Eye (tissue), 1 donor: Measurements from ENCODE around the gene AMMECR1.
"Not testable (repeated sequence)": the region's sequence is repeated elsewhere in the genome, so short reads cannot be mapped to it uniquely, and the experiment has no call there.

Source experiments
- DNase-seq: peaks from one replicate; pipeline ENCODE4 v3.0.0-alpha.2; 2015

The AMMECR1 gene

GRCh38 chrX:110317820-110318663 lies at the start of gene AMMECR1:
Gene AMMECR1 (minus strand): TSS chrX:110318085. CDS start chrX:110318071, 14 bp downstream.
- peak; percentile 89 for DNase-seq

DNA sequence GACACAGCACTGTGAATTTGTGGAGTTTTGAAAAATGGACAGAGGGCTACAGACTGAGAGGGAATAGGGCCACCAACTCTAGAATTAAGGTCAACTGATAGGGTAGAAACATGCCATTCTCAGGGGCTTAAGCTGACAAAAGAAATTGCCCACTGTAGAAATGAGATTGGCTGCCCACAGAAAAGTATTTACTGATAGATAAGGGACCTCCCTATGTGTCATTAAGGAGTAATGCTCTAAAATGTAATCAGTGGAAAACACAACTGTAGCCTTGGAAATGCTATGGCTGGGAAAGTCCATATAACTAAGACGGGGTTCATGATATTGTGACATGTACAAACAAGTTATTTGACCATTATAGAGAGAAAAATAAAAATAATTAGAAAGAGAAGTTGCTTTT lies 45.4 kb upstream of the AMMECR1 start:
- no peak for DNase-seq

DNA sequence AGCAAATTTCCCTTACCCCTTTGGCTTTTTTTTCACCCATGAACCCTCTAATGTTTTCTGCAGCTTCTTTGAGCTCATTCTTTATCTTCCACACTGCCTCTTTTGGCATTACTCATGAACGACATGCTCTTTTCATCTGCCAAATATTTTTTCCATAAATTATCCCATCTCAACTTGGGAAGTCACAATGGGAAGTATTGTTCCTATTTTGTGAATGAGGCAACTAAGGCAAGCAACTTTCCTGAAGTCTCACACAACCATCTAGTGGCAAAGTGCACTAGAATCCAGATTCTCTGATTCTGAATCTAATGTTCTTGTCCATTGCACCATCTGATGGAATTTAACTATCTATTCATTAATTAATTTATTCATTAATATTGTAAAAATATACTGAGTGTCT lies 41.4 kb upstream of the AMMECR1 start:
- DNase-seq: no peak

DNA sequence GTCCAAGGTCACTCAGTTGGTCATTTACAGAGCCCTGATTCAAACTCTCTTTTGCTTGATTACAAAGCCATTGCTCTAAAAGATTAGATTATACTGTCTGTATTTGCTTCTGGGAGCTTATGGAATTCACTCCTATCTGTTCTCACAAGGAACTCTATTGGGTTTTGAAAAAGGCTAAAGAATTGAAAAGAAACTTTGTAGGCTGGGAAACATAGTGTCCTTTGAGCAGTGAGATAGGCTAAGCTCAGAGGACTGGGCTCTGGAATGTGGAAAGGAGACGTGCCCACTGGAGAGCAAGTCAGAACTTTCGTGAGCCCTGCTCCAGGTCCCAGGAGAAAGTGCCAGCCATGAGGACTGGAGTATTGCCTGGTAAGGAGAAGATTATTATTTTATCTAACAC lies 40.7 kb upstream of the AMMECR1 start, which contains the start of gene RTL9:
TSS of gene RTL9 (plus strand) at position 301 of the 400 bp plus-strand sequence. CDS start 91,770 bp downstream, outside the sequence.
- DNase-seq: no peak

GRCh38 chrX:110346681-110347080 lies 28.8 kb upstream of the AMMECR1 start:
- no peak for DNase-seq

- peak; percentile 2 for DNase-seq
Observed at GRCh38 chrX:110341189-110342035, 23.5 kb upstream of the AMMECR1 start.

- DNase-seq: no peak
Observed at GRCh38 chrX:110338935-110339334, 21.1 kb upstream of the AMMECR1 start.

GRCh38 chrX:110333458-110333857 lies 15.6 kb upstream of the AMMECR1 start:
- DNase-seq: not testable (repeated sequence)

GRCh38 chrX:110331444-110332030 lies 13.7 kb upstream of the AMMECR1 start:
- no peak for DNase-seq

GRCh38 chrX:110328613-110329012 lies 10.7 kb upstream of the AMMECR1 start:
- DNase-seq: not testable (repeated sequence)

DNA sequence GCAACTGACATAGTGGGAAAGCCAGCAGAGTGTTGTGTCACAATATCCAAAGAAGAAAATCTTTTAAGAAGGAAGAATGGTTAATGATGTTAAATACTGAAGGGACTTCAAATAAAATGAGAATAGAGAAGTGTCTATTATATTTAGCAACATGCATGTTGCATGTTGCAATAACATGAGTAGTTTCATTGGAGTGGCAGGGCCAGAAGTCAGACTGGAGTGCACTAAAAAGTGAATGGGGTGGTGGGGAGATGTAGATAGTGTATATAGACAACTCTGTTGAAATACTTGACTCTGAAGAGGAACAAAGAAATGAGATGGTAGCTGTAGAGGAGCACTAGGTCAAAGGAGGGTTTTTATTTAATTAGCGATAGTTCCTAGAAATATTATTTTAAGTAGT lies 9.5 kb upstream of the AMMECR1 start:
- no peak for DNase-seq

GRCh38 chrX:110326712-110327111 lies 8.8 kb upstream of the AMMECR1 start:
- DNase-seq: no peak

DNA sequence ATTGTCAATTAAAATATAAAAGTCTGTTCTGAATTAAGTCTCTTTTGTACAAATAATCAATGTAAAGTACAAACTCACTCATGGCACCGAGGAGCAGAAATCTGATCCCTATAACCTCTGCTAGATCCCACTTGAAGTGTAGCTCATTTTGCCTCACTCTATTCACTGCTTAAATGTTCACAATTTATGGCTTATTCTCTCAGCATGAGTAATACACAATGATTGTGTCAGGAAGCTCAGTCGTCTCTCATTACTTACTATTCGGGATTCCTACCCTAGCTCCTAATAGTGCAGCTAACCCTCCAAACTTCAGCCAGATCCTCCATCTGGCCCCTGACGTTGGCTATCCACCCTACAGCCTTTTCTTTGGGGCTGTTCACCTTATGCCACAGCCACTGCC lies 4.7 kb upstream of the AMMECR1 start:
- DNase-seq: no peak

DNA sequence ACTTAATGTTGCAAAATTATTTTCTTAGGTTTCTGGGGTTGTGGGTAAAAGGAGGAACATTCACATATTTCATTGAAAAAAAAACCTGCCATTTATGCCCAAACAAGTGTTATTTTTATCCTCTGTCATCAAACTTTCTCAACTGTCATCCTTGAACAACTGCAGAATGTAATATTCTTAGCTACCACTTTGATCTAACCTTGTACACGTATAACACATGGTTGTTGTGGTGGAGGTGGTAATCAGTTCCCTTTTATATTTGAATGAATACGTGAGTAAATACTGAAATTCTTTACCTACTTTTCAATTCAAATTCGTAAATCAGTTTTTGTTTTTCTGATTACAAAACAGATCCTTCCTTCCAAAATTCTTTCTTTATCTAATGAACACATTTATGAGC lies 3.8 kb upstream of the AMMECR1 start:
- no peak for DNase-seq

- no peak for DNase-seq
Observed at GRCh38 chrX:110321081-110321480, 3.2 kb upstream of the AMMECR1 start.

GRCh38 chrX:110320381-110320987 lies 2.6 kb upstream of the AMMECR1 start:
- no peak for DNase-seq

- no peak for DNase-seq
Observed at GRCh38 chrX:110318664-110318968, 731 bp upstream of the AMMECR1 start.

GRCh38 chrX:110317061-110317819 lies 645 bp downstream of the AMMECR1 start:
- no peak for DNase-seq

GRCh38 chrX:110316351-110317060 lies 1.4 kb downstream of the AMMECR1 start:
- peak; percentile 41 for DNase-seq

DNA sequence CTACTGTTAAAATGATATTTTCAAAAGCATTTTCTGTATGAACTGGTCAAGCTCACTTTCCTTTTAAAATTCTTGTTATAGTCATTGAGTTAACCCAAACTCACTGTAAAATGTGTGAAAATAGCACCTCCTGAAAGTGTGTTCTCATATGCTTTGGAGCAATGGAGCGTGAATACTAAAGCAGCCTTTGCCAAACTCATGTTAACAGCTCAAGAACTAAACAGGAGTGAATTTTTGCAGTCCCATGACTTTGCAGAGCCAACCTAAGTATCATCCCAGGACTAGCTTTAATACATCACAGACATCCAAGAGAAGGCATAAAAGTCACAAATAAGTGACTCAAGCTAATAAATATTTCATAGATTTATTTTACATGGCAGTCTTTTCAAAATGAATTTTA lies 2.3 kb downstream of the AMMECR1 start:
- no peak for DNase-seq

DNA sequence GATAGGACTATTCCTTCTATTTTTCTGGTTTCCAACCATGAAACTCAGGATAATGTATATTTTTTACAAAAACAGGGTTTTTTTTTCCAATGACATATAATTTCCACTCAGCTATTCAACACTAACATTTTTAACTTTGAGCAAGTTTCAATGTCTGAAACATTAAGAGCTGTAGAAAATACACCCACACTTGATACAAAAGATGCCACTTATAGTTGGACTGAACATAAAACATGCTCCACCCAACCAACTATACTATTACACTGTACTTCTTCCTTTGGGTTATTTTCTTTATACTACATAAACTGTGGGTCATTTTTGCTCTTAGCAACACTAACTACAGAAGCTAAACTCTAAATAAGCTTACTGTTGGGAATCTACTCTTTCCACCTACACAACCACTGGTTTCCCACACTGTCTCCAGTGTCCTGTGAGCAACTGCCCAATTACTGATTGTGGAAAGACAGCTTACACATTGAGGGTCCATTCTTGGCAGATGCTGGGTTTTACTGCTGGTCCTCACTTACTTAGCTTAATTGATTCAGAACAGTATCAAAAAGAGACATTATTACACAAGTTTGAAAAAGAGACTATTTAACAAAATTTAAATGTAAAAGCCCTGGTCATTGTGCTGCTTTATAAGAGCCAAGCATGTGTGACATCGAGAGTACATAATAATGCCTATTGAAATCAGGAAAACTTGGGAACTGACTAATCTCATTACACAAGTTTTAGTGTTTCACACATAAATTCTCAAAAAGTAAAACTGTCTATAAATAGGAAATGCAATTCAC lies 6.3 kb downstream of the AMMECR1 start:
- DNase-seq: no peak
